HepG2 (cell line): ENCODE results near the gene IER5L. TPM values are rescaled to one million over a fixed set of nuclear protein-coding genes. Genes with fewer than 3 reads are reported as not detected.

Experiments used
- AGO2 ChIP-seq: fragments of 200-400 bp; formaldehyde crosslinking; optimal IDR thresholded peaks from 2 replicates; pipeline ENCODE3; 2017; ENCODE audit warnings: mild to moderate bottlenecking, low read depth, low read length, moderate library complexity
- EP300 ChIP-seq, 3 experiments: sonication (generic) in 1 of 3; formaldehyde crosslinking in 1 of 3; IDR thresholded peaks; 2 replicates each; pipeline versions ENCODE4 v1.5.1 to v1.6.1; 2011 to 2020; ENCODE audit warnings: low read depth in 2 of 3, low read length in 2 of 3, borderline replicate concordance in 1 of 3, improper control_type of control experiment in 1 of 3, mild to moderate bottlenecking in 1 of 3, missing genetic modification reagents in 1 of 3, moderate library complexity in 1 of 3
- KLF11 ChIP-seq: IDR thresholded peaks from 2 replicates; pipeline ENCODE4 v1.6.1; 2016; ENCODE audit warnings: missing compliant biosample characterization
- SALL1 ChIP-seq: sonication (generic); formaldehyde crosslinking; IDR thresholded peaks from 2 replicates; pipeline ENCODE4 v1.8.0; 2022; ENCODE audit warnings: mild to moderate bottlenecking, missing genetic modification reagents
- STAG1 ChIP-seq: sonication (generic); formaldehyde crosslinking; IDR thresholded peaks from 2 replicates; pipeline ENCODE4 v1.4.0; 2020; ENCODE audit warnings: missing genetic modification reagents
- polyA plus RNA-seq, 8 experiments: library from polyadenylated mRNA; depleted of rRNA in 3 of 8; stranded (reverse) in 7 of 8; unstranded in 1 of 8; fragments of >200 nt; fragmentation: Illumina TruSeq in 4 of 8; extraction: Trizol in 4 of 8; gene quantifications; 2 replicates each; pipeline versions ENCODE4 v1.2.1 to v1.2.3, GENCODE V29; 2011 to 2016; ENCODE audit warnings: low read depth in 4 of 8, missing spikeins in 1 of 8, mixed read lengths in 1 of 8; ENCODE audit not compliant: insufficient read depth in 1 of 8
- total RNA-seq, 5 experiments: library from RNA; depleted of rRNA; stranded (reverse); fragments of >200 nt; fragmentation: Illumina TruSeq; extraction: Trizol; gene quantifications; 2 replicates each; pipeline ENCODE4 v1.2.3, GENCODE V29; 2016; ENCODE audit warnings: low read depth in 1 of 5
- TF ChIP-seq, protein P1 (sequence below): sonication (generic); formaldehyde crosslinking; IDR thresholded peaks from 2 replicates; pipeline ENCODE4 v1.4.0; 2020; ENCODE audit warnings: mild to moderate bottlenecking, missing genetic modification reagents
- TF ChIP-seq, protein P2 (sequence below): sonication (generic); formaldehyde crosslinking; IDR thresholded peaks from 2 replicates; pipeline ENCODE4 v1.5.1; 2020; ENCODE audit warnings: mild to moderate bottlenecking, moderate library complexity, missing genetic modification reagents
- TF ChIP-seq, protein P3 (sequence below): sonication (generic); formaldehyde crosslinking; conservative IDR thresholded peaks from 2 replicates; pipeline ENCODE4 v1.4.0; 2020; ENCODE audit warnings: mild to moderate bottlenecking, missing genetic modification reagents, moderate library complexity
- TF ChIP-seq, protein P4 (sequence below): sonication (generic); formaldehyde crosslinking; IDR thresholded peaks from 2 replicates; pipeline ENCODE4 v1.5.0; 2020; ENCODE audit warnings: mild to moderate bottlenecking, missing genetic modification reagents, borderline replicate concordance

IER5L gene
- total and polyA plus RNA-seq, 2 of the 13 experiments (the other 11 are each of a cell fraction or from before 2014, with no cell fraction given) = 1.8 to 3.3 TPM

DNA sequence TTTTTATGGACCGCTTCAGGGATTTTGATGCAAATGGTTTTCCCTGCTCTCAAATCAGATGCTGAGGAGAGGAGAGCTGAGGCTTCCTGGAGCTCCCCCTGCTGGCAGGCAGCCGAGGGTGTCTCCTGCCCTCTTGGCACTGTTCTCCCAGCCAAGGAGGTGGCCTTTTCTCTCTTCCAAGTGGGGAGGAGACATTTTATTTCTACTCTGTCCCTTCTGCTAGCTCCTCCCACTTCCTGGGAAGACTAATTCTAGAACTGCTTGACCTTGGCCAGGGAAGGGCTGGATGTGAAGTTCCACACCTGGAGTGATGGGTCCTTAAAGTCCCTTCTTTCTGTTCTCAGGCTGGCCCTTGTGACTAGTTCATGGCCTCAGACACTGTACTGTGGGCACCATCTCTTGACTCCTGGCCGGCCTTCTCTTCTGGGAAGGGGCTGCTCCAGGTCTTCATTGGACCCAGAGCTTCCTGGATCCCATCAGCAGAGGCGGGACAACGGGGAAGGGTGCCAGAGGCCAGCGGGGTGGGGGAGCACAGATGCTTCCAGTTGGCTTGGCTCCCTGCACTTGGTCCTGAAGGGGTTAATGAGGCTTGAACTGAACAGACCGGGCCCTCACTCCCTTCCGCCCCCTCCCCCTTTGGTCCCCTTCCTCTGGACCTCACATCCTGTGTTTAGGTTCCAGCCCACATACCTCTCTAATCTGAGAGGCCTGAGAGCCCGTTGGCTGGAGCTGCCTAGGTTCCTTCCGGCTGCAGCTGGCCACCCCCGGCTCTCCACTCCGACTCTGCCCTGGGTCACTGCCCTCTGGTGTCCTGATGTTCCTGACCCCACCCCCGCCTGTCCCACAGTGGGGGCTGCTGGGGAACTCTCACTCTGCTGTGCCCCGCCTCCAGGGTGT is 34.8 kb downstream of the IER5L start (continued):
- TF ChIP-seq SALL1 (CRISPR knock-in tag) = 0 out of 2 replicates have a peak, but pooled peaks have one; percentile 22
- TF ChIP-seq, protein P1, sequence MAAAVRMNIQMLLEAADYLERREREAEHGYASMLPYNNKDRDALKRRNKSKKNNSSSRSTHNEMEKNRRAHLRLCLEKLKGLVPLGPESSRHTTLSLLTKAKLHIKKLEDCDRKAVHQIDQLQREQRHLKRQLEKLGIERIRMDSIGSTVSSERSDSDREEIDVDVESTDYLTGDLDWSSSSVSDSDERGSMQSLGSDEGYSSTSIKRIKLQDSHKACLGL = 0 out of 2 replicates have a peak, but pooled peaks have one; percentile 15
- TF ChIP-seq, protein P2, sequence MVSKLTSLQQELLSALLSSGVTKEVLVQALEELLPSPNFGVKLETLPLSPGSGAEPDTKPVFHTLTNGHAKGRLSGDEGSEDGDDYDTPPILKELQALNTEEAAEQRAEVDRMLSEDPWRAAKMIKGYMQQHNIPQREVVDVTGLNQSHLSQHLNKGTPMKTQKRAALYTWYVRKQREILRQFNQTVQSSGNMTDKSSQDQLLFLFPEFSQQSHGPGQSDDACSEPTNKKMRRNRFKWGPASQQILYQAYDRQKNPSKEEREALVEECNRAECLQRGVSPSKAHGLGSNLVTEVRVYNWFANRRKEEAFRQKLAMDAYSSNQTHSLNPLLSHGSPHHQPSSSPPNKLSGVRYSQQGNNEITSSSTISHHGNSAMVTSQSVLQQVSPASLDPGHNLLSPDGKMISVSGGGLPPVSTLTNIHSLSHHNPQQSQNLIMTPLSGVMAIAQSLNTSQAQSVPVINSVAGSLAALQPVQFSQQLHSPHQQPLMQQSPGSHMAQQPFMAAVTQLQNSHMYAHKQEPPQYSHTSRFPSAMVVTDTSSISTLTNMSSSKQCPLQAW (CRISPR knock-in tag) = 0 out of 2 replicates have a peak, but pooled peaks have one; percentile 47
- no peak for TF ChIP-seq KLF11 (CRISPR knock-in tag)
- TF ChIP-seq, protein P3, sequence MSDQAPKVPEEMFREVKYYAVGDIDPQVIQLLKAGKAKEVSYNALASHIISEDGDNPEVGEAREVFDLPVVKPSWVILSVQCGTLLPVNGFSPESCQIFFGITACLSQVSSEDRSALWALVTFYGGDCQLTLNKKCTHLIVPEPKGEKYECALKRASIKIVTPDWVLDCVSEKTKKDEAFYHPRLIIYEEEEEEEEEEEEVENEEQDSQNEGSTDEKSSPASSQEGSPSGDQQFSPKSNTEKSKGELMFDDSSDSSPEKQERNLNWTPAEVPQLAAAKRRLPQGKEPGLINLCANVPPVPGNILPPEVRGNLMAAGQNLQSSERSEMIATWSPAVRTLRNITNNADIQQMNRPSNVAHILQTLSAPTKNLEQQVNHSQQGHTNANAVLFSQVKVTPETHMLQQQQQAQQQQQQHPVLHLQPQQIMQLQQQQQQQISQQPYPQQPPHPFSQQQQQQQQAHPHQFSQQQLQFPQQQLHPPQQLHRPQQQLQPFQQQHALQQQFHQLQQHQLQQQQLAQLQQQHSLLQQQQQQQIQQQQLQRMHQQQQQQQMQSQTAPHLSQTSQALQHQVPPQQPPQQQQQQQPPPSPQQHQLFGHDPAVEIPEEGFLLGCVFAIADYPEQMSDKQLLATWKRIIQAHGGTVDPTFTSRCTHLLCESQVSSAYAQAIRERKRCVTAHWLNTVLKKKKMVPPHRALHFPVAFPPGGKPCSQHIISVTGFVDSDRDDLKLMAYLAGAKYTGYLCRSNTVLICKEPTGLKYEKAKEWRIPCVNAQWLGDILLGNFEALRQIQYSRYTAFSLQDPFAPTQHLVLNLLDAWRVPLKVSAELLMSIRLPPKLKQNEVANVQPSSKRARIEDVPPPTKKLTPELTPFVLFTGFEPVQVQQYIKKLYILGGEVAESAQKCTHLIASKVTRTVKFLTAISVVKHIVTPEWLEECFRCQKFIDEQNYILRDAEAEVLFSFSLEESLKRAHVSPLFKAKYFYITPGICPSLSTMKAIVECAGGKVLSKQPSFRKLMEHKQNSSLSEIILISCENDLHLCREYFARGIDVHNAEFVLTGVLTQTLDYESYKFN = 0 out of 2 replicates have a peak, but pooled peaks have one; percentile 17
- TF ChIP-seq AGO2 = peak; percentile 15
- TF ChIP-seq, protein P4, sequence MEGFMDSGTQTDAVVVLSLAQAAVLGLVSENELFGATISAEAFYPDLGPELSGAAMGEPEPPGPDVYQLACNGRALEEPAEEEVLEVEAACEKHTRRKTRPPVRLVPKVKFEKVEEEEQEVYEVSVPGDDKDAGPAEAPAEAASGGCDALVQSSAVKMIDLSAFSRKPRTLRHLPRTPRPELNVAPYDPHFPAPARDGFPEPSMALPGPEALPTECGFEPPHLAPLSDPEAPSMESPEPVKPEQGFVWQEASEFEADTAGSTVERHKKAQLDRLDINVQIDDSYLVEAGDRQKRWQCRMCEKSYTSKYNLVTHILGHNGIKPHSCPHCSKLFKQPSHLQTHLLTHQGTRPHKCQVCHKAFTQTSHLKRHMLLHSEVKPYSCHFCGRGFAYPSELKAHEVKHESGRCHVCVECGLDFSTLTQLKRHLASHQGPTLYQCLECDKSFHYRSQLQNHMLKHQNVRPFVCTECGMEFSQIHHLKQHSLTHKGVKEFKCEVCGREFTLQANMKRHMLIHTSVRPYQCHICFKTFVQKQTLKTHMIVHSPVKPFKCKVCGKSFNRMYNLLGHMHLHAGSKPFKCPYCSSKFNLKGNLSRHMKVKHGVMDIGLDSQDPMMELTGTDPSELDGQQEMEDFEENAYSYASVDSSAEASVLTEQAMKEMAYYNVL (CRISPR knock-in tag) = 0 out of 2 replicates have a peak, but pooled peaks have one; percentile 53
- TF ChIP-seq EP300 (IDR thresholded peaks at IDR 0.05; ENCODE audit: low read depth in 2 of 2, low read length in 2 of 2) = no peak
- 0 out of 2 replicates have a peak, but pooled peaks have one; percentile 21 for TF ChIP-seq EP300 (CRISPR knock-in tag; IDR thresholded peaks at IDR 0.05; ENCODE audit: borderline replicate concordance)
- peak; percentile 42 for TF ChIP-seq STAG1 (CRISPR knock-in tag)
